Fibroblast of peridontal ligament (primary cell): ENCODE measurements around the gene KRTAP4-12.
A peak's percentile ranks its signal among the peaks of the same experiment; 100 is the strongest.
"Not testable (repeated sequence)": the region's sequence is repeated elsewhere in the genome, so short reads cannot be mapped to it uniquely, and the experiment has no call there.

ENCODE experiments used
- DNase-seq: peaks from one replicate; pipeline ENCODE4 v3.0.0-alpha.2; 2010; ENCODE audit errors: extremely low read depth

KRTAP4-12 gene

GRCh38 chr17:41096055-41096454, 27.9 kb downstream of the KRTAP4-12 start:
- no peak for DNase-seq

- not testable (repeated sequence) for DNase-seq
These were observed 35.1 kb downstream of the KRTAP4-12 start for GRCh38 chr17:41088760-41089352.

GRCh38 chr17:41084100-41084856, 39.7 kb downstream of the KRTAP4-12 start, which contains the start of gene KRTAP4-7:
Gene KRTAP4-7 (plus strand): TSS chr17:41084150. CDS start chr17:41084207, 57 bp downstream.
- DNase-seq: not testable (repeated sequence)

GRCh38 chr17:41083427-41083826, 40.6 kb downstream of the KRTAP4-12 start:
- peak; percentile 47 for DNase-seq

- DNase-seq: no peak
These were observed 41.4 kb downstream of the KRTAP4-12 start for GRCh38 chr17:41082626-41083025.

- DNase-seq: no peak
These were observed 47.2 kb downstream of the KRTAP4-12 start for GRCh38 chr17:41076788-41077187.

- no peak for DNase-seq
These were observed 50.3 kb downstream of the KRTAP4-12 start for GRCh38 chr17:41073676-41074075.
